Gastrocnemius medialis (tissue), 4 donors: ENCODE data around the gene BCLAF3. TPM values are rescaled to one million over a fixed set of nuclear protein-coding genes. Genes with fewer than 3 reads are reported as not detected.

Experiments
- ATAC-seq, 2 donors: fragments of 150-250 bp; one replicate each; pipeline ENCODE4 v1.9.1; 2016
- DNase-seq, 2 donors: peaks; one replicate each; pipeline ENCODE4 v3.0.0-alpha.2; 2019
- H3K27ac ChIP-seq, 4 donors: fragments of 200-600 bp; sonication (generic); 1 replicate in 1 of 4; 2 replicates in 3 of 4; pipeline ENCODE4 v1.5.1; 2016 to 2018; ENCODE audit warnings: mild to moderate bottlenecking in 2 of 4, moderate library complexity in 1 of 4
- H3K27me3 ChIP-seq, 3 donors: fragments of 200-600 bp; sonication (generic) in 2 of 3; 1 replicate in 1 of 3; 2 replicates in 2 of 3; pipeline versions ENCODE4 v1.5.1 to v1.6.0; 2016 to 2019; ENCODE audit warnings: mild to moderate bottlenecking in 1 of 3, moderate library complexity in 1 of 3
- H3K36me3 ChIP-seq, 2 donors: fragments of 200-600 bp; sonication (generic) in 1 of 2; one replicate each; pipeline ENCODE4 v1.5.1; 2017 to 2018
- H3K4me1 ChIP-seq, 2 donors: fragments of 200-600 bp; sonication (generic) in 1 of 2; one replicate each; pipeline ENCODE4 v1.5.1; 2016 to 2017; ENCODE audit warnings: mild to moderate bottlenecking in 2 of 2
- H3K4me3 ChIP-seq, 4 donors: fragments of 200-600 bp; sonication (generic) in 3 of 4; 1 replicate in 1 of 4; 2 replicates in 3 of 4; pipeline ENCODE4 v1.5.1; 2016 to 2019; ENCODE audit warnings: mild to moderate bottlenecking in 2 of 4
- H3K9me3 ChIP-seq, 3 donors: fragments of 200-600 bp; sonication (generic) in 2 of 3; 1 replicate in 1 of 3; 2 replicates in 2 of 3; pipeline ENCODE4 v1.5.1; 2016 to 2019
- POLR2A ChIP-seq, 2 donors: fragments of 450-650 bp; IDR thresholded peaks; one replicate each; pipeline ENCODE4 v1.6.1; 2017; ENCODE audit warnings: antibody characterized with exemption in 2 of 2, mild to moderate bottlenecking in 2 of 2, moderate library complexity in 2 of 2
- in situ Hi-C, 4 donors: fragments of 200-750 bp; cut with MboI; loops; one replicate each; pipeline versions ENCODE4 v1.15.0 to v1.8.0; 2017; ENCODE audit warnings: low sequenced_read_pairs in 4 of 4
- intact Hi-C: fragments of 100-400 bp; cut with DNase I; formaldehyde crosslinking; loops from one replicate; pipeline ENCODE4 v1.15.1; 2023; ENCODE audit warnings: low total_unique reads
- total RNA-seq, 4 donors: library from RNA; depleted of rRNA; stranded (reverse); fragments of >200 nt; gene quantifications; one replicate each; pipeline versions ENCODE4 v1.1.0 to v1.2.3, GENCODE V29; 2016
- TF ChIP-seq, protein P1 (sequence below), 5 experiments: fragments of 450-650 bp in 3 of 5; fragments of 200-600 bp in 2 of 5; sonication (generic) in 2 of 5; IDR thresholded peaks in 4 of 5; conservative IDR thresholded peaks in 1 of 5; 1 replicate in 4 of 5; 2 replicates in 1 of 5; pipeline ENCODE4 v1.5.1; 2016 to 2019; ENCODE audit warnings: antibody characterized with exemption in 5 of 5, mild to moderate bottlenecking in 3 of 5, moderate library complexity in 3 of 5

Gene BCLAF3
- total RNA-seq, 4 donors from 2014 or later: 2.4 to 4.2 (median 2.6) TPM

DNA sequence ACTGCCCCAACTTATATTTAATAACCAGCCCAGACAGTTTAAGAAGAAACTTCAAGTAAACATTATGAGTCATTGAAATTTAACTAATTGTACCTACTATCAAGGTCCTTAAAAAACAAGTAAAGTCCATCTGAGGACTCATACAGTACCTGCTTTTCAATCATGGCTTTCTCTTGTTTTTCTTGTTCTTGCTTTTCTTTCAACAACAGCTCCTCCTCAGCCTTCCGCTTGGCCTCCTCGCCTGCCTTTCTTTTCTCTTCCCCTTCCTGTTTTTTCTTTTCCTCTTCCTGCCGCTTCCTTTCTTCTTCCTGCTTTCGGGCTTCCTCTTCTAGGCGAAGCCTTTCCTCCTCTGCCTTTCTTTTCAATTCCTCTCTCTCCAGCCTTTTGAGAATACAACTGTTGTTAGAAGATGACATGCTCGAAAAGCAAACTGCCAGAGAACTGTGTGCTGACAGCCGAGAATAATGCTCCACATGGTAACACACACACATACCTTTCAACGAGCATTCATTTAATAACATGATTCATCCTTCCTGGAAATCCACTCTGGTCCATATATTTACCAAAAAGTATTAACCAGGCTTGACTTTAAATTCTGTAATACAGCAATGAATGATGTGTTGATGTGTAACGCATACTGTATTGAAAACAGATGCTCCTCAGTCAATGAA lies 25.2 kb upstream of the BCLAF3 start:
- Histone ChIP-seq H3K27ac (no peak overlapping the region), H3K4me3 (no peak overlapping the region), H3K27me3 (no peaks in the 10 kb centered on the region), H3K36me3 (no peaks in the 10 kb centered on the region), H3K9me3 (no peaks in the 10 kb centered on the region), H3K4me1 (no peaks in the 10 kb centered on the region)
- DNase-seq: no peak
- in situ Hi-C loops: no loop called here
- no peak for ATAC-seq
- TF ChIP-seq POLR2A (IDR thresholded peaks at IDR 0.05): no peak
- TF ChIP-seq, protein P1, sequence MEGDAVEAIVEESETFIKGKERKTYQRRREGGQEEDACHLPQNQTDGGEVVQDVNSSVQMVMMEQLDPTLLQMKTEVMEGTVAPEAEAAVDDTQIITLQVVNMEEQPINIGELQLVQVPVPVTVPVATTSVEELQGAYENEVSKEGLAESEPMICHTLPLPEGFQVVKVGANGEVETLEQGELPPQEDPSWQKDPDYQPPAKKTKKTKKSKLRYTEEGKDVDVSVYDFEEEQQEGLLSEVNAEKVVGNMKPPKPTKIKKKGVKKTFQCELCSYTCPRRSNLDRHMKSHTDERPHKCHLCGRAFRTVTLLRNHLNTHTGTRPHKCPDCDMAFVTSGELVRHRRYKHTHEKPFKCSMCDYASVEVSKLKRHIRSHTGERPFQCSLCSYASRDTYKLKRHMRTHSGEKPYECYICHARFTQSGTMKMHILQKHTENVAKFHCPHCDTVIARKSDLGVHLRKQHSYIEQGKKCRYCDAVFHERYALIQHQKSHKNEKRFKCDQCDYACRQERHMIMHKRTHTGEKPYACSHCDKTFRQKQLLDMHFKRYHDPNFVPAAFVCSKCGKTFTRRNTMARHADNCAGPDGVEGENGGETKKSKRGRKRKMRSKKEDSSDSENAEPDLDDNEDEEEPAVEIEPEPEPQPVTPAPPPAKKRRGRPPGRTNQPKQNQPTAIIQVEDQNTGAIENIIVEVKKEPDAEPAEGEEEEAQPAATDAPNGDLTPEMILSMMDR (IDR thresholded peaks at IDR 0.05 in 4 of 5, conservative IDR thresholded peaks at IDR 0.05 in 1 of 5): no peak
- intact Hi-C loops: no loop called here

GRCh38 chrX:20015422-20015821 lies 24.6 kb upstream of the BCLAF3 start:
- ATAC-seq (no peak), DNase-seq (no peak)
- H3K9me3 ChIP-seq: no peaks in the 10 kb centered on the region
- H3K27ac ChIP-seq: no peak overlapping the region
- no peaks in the 10 kb centered on the region for H3K27me3 ChIP-seq
- intact Hi-C loops (no loop called here), in situ Hi-C loops (no loop called here)
- H3K36me3 ChIP-seq: no peaks in the 10 kb centered on the region
- H3K4me1 ChIP-seq: no peaks in the 10 kb centered on the region
- H3K4me3 ChIP-seq: no peak overlapping the region
- TF ChIP-seq, protein P1 (IDR thresholded peaks at IDR 0.05 in 4 of 5, conservative IDR thresholded peaks at IDR 0.05 in 1 of 5): no peak
- TF ChIP-seq POLR2A (IDR thresholded peaks at IDR 0.05): no peak

GRCh38 chrX:20011608-20012007 lies 20.7 kb upstream of the BCLAF3 start:
- intact Hi-C loops: no loop called here
- Histone ChIP-seq H3K36me3 (no peaks in the 10 kb centered on the region), H3K27me3 (no peaks in the 10 kb centered on the region), H3K4me3 (no peak overlapping the region), H3K9me3 (no peaks in the 10 kb centered on the region), H3K4me1 (no peaks in the 10 kb centered on the region), H3K27ac (no peak overlapping the region)
- ATAC-seq (no peak), DNase-seq (no peak)
- TF ChIP-seq POLR2A (IDR thresholded peaks at IDR 0.05): no peak
- TF ChIP-seq, protein P1 (IDR thresholded peaks at IDR 0.05 in 4 of 5, conservative IDR thresholded peaks at IDR 0.05 in 1 of 5): no peak
- in situ Hi-C loops: no loop called here

DNA sequence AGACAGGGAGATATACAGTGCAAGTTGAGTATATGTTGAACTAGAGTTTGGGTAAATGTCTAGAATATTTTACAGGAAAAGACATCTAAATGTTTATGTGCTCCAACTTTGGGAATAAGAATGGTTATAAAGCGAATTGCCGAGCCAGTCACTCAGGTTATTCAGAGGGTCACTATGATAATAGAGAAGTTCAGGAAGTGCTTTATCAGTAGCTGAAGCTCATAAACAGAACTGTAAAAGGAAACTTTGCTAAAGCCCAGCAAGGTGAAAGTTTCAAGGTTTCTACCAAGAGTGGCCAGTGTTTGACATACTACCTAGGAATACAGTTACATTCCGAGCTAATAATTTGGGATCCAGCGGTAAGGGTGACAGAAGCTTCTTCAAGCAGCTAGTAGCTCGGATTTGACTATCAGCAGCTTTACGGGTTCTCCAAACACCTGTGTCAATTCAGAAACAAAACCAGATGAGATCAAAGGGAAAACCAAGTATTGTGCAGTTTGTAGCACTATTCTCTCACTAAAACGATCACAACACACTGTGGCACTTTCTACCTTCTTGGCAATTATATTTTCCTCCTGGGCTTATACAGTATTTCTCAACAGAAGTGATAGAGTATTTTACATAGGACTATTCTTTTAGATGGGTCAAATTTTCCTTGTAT lies 17.2 kb upstream of the BCLAF3 start:
- no peak for TF ChIP-seq POLR2A (IDR thresholded peaks at IDR 0.05)
- TF ChIP-seq, protein P1 (IDR thresholded peaks at IDR 0.05 in 4 of 5, conservative IDR thresholded peaks at IDR 0.05 in 1 of 5): no peak
- no peak for DNase-seq
- Histone ChIP-seq H3K9me3 (no peaks in the 10 kb centered on the region), H3K27ac (no peak overlapping the region), H3K36me3 (no peaks in the 10 kb centered on the region), H3K27me3 (no peaks in the 10 kb centered on the region), H3K4me3 (no peak overlapping the region), H3K4me1 (no peaks in the 10 kb centered on the region)
- intact Hi-C loops: no loop called here
- in situ Hi-C loops: no loop called here
- no peak for ATAC-seq
